Activated CD4-positive, alpha-beta T cell treated with anti-CD3 and anti-CD28 coated beads, Interleukin-2, amount 50 U/mL, for 48 hours (primary cell): Measurements from ENCODE around the gene KIF25.

Experiments
- DNase-seq, 2 experiments: peaks; one replicate each; pipeline ENCODE4 v3.0.0-alpha.2; 2020

Gene KIF25

GRCh38 chr6:168020242-168020641 lies 22.8 kb downstream of the KIF25 start:
- no peak for DNase-seq

GRCh38 chr6:168021581-168021980 lies 24.1 kb downstream of the KIF25 start:
- DNase-seq, result no peak

- no peak for DNase-seq
Observed at GRCh38 chr6:168022488-168023321, 25.2 kb downstream of the KIF25 start.

GRCh38 chr6:168024951-168025510 lies 27.6 kb downstream of the KIF25 start:
- DNase-seq, result no peak

GRCh38 chr6:168025831-168026710 lies 28.6 kb downstream of the KIF25 start:
- no peak for DNase-seq

GRCh38 chr6:168026925-168027324 lies 29.5 kb downstream of the KIF25 start:
- DNase-seq, result no peak

- DNase-seq, result no peak
Observed at GRCh38 chr6:168027521-168027920, 30.1 kb downstream of the KIF25 start.

GRCh38 chr6:168028181-168028580 lies 30.7 kb downstream of the KIF25 start:
- no peak for DNase-seq

- no peak for DNase-seq
Observed at GRCh38 chr6:168029459-168030217, 32.2 kb downstream of the KIF25 start.

- no peak for DNase-seq
Observed at GRCh38 chr6:168030218-168030746, 32.8 kb downstream of the KIF25 start.

- DNase-seq, result no peak
Observed at GRCh38 chr6:168030908-168031307, 33.4 kb downstream of the KIF25 start.

GRCh38 chr6:168031411-168031971 lies 34.0 kb downstream of the KIF25 start:
- DNase-seq, result no peak

GRCh38 chr6:168032005-168032760 lies 34.7 kb downstream of the KIF25 start:
- DNase-seq, result no peak

GRCh38 chr6:168033791-168034190 lies 36.3 kb downstream of the KIF25 start:
- DNase-seq, result no peak

- DNase-seq, result no peak
Observed at GRCh38 chr6:168034537-168034936, 37.1 kb downstream of the KIF25 start.

GRCh38 chr6:168035098-168035660 lies 37.7 kb downstream of the KIF25 start:
- no peak for DNase-seq

GRCh38 chr6:168035661-168036545 lies 38.4 kb downstream of the KIF25 start:
- DNase-seq, result no peak

- no peak for DNase-seq
Observed at GRCh38 chr6:168037242-168037641, 39.8 kb downstream of the KIF25 start.

GRCh38 chr6:168037856-168038255 lies 40.4 kb downstream of the KIF25 start:
- DNase-seq, result no peak

- no peak for DNase-seq
Observed at GRCh38 chr6:168038576-168039140, 41.2 kb downstream of the KIF25 start.
